ENCODE measurements around the gene PIK3C2G.

GRCh38 chr12:18586581-18586980, 325.3 kb downstream of the PIK3C2G start:
- TF ChIP-seq EZH2phosphoT487 (IDR thresholded peaks at IDR 0.05) (no peak), CTCF (IDR thresholded peaks at IDR 0.05) (no peak)
